ENCODE results near the gene FBXL17. TPM values are rescaled to one million over a fixed set of nuclear protein-coding genes. Genes with fewer than 3 reads are reported as not detected.

FBXL17 gene
- total RNA-seq, 1 experiment from 2014 or later, result 8.8 TPM

DNA sequence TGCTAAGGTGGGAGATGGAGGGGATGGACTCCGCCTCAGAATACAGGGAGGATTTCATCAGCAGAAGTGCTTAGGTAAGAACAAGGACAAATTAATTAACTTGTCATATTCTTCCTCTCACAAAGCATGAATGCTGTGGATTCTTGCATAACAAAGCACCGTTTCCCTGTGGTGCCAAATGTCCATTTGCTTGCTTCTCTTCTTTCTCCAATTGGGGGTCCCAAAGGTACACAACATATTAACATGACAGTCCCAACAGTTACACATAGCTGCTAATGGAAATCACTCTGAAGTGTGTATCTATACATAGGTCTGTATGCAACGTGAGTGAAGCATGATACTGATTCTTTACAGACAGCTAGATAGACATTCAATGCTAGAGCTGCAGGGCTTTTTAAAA lies 564.5 kb downstream of the FBXL17 start:
- Histone ChIP-seq H3K27ac (ENCODE audit: low read length) (no peak overlapping the region), H3K79me2 (ENCODE audit: low read length) (no peaks in the 10 kb centered on the region), H3K9me3 (ENCODE audit: low read length) (no peaks in the 10 kb centered on the region), H3K9me2 (replicated peaks; ENCODE audit: low read length) (no peaks in the 10 kb centered on the region), H2AFZ (ENCODE audit: low read length) (no peak overlapping the region), H3K4me3 (ENCODE audit: low read length) (no peak overlapping the region), H3K27me3 (ENCODE audit: low read length) (no peaks in the 10 kb centered on the region), H3F3A (ENCODE audit: low read length, unreplicated experiment) (no peaks in the 10 kb centered on the region), H3K4me1 (ENCODE audit: insufficient read depth, low read length) (no peaks in the 10 kb centered on the region), H4K20me1 (ENCODE audit: low read length) (no peaks in the 10 kb centered on the region), H3K36me3 (ENCODE audit: low read depth, low read length) (no peaks in the 10 kb centered on the region), H3K9ac (ENCODE audit: low read length) (no peak overlapping the region), H3K4me2 (ENCODE audit: low read length) (no peak overlapping the region)
- ATAC-seq (no peak), DNase-seq (no peak)
- CTCF ChIA-PET, result no interaction called here
- TF ChIP-seq EZH2phosphoT487 (IDR thresholded peaks at IDR 0.05; ENCODE audit: borderline replicate concordance, low read length), result no peak
- TF ChIP-seq EZH2 (IDR thresholded peaks at IDR 0.05; ENCODE audit: low read length, unreplicated experiment), result no peak
- TF ChIP-seq, protein P1, sequence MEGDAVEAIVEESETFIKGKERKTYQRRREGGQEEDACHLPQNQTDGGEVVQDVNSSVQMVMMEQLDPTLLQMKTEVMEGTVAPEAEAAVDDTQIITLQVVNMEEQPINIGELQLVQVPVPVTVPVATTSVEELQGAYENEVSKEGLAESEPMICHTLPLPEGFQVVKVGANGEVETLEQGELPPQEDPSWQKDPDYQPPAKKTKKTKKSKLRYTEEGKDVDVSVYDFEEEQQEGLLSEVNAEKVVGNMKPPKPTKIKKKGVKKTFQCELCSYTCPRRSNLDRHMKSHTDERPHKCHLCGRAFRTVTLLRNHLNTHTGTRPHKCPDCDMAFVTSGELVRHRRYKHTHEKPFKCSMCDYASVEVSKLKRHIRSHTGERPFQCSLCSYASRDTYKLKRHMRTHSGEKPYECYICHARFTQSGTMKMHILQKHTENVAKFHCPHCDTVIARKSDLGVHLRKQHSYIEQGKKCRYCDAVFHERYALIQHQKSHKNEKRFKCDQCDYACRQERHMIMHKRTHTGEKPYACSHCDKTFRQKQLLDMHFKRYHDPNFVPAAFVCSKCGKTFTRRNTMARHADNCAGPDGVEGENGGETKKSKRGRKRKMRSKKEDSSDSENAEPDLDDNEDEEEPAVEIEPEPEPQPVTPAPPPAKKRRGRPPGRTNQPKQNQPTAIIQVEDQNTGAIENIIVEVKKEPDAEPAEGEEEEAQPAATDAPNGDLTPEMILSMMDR (conservative IDR thresholded peaks at IDR 0.05; ENCODE audit: low read depth, low read length), result no peak
- POLR2A ChIA-PET (ENCODE audit: unreplicated experiment), result no interaction called here
- no TSS peak for BruUV-seq (replicated peaks)
- intact Hi-C loops (cut with micrococcal nuclease), result no loop called here

DNA sequence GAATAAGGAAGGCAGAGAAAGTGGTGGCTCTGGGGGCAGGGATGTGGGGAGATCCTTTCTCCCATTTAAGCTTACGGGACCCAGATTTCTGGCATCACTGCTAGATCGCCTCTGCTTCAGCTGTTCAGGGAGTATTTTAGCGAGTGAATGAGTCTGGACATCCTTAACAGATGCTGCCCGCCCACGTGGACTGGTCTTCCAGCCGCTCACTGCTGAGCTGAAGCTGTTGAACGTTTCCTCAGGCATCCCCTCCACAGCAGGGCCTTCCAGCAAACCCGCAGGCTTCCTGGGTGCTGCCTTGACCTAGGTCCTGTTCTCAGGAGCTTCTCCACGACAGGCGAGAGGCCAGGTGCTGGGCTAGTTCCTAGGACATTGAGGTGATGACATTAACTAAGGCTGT lies 566.8 kb downstream of the FBXL17 start:
- intact Hi-C loops (cut with micrococcal nuclease), result no loop called here
- H3K9me3 ChIP-seq (ENCODE audit: low read length), result no peaks in the 10 kb centered on the region
- POLR2A ChIA-PET (ENCODE audit: unreplicated experiment), result no interaction called here
- H3K4me2 ChIP-seq (ENCODE audit: low read length), result no peak overlapping the region
- no peaks in the 10 kb centered on the region for H3K27me3 ChIP-seq (ENCODE audit: low read length)
- no peak for DNase-seq
- H3K4me3 ChIP-seq (ENCODE audit: low read length), result no peak overlapping the region
- H3K9ac ChIP-seq (ENCODE audit: low read length), result no peak overlapping the region
- BruUV-seq (replicated peaks), result no TSS peak
- no peak for ATAC-seq
- H3F3A ChIP-seq (ENCODE audit: low read length, unreplicated experiment), result no peaks in the 10 kb centered on the region
- no peaks in the 10 kb centered on the region for H4K20me1 ChIP-seq (ENCODE audit: low read length)
- H3K9me2 ChIP-seq (replicated peaks; ENCODE audit: low read length), result no peaks in the 10 kb centered on the region
- CTCF ChIA-PET, result no interaction called here
- no peak overlapping the region for H2AFZ ChIP-seq (ENCODE audit: low read length)
- H3K79me2 ChIP-seq (ENCODE audit: low read length), result no peaks in the 10 kb centered on the region
- no peaks in the 10 kb centered on the region for H3K4me1 ChIP-seq (ENCODE audit: insufficient read depth, low read length)
- no peak overlapping the region for H3K27ac ChIP-seq (ENCODE audit: low read length)
- H3K36me3 ChIP-seq (ENCODE audit: low read depth, low read length), result no peaks in the 10 kb centered on the region
- TF ChIP-seq, protein P1 (conservative IDR thresholded peaks at IDR 0.05; ENCODE audit: low read depth, low read length), result no peak
- no peak for TF ChIP-seq EZH2phosphoT487 (IDR thresholded peaks at IDR 0.05; ENCODE audit: borderline replicate concordance, low read length)
- no peak for TF ChIP-seq EZH2 (IDR thresholded peaks at IDR 0.05; ENCODE audit: low read length, unreplicated experiment)

GRCh38 chr5:107814183-107814827 lies 567.6 kb downstream of the FBXL17 start:
- TF ChIP-seq, protein P1 (conservative IDR thresholded peaks at IDR 0.05; ENCODE audit: low read depth, low read length), result no peak
- TF ChIP-seq EZH2 (IDR thresholded peaks at IDR 0.05; ENCODE audit: low read length, unreplicated experiment) (no peak), EZH2phosphoT487 (IDR thresholded peaks at IDR 0.05; ENCODE audit: borderline replicate concordance, low read length) (no peak)
- Histone ChIP-seq H3K27ac (ENCODE audit: low read length) (no peak overlapping the region), H3K9me2 (replicated peaks; ENCODE audit: low read length) (no peaks in the 10 kb centered on the region), H3K9ac (ENCODE audit: low read length) (no peak overlapping the region), H3K4me2 (ENCODE audit: low read length) (no peak overlapping the region), H3K27me3 (ENCODE audit: low read length) (no peaks in the 10 kb centered on the region), H3K36me3 (ENCODE audit: low read depth, low read length) (no peaks in the 10 kb centered on the region), H3K9me3 (ENCODE audit: low read length) (no peaks in the 10 kb centered on the region), H4K20me1 (ENCODE audit: low read length) (no peaks in the 10 kb centered on the region), H3K79me2 (ENCODE audit: low read length) (no peaks in the 10 kb centered on the region), H3K4me3 (ENCODE audit: low read length) (no peak overlapping the region), H3F3A (ENCODE audit: low read length, unreplicated experiment) (no peaks in the 10 kb centered on the region), H2AFZ (ENCODE audit: low read length) (no peak overlapping the region), H3K4me1 (ENCODE audit: insufficient read depth, low read length) (peaks cover 7% of the 10 kb centered on the region)
- DNase-seq (no peak), ATAC-seq (no peak)
- POLR2A ChIA-PET (ENCODE audit: unreplicated experiment), result no interaction called here
- CTCF ChIA-PET, result no interaction called here
- BruUV-seq (replicated peaks), result no TSS peak
- intact Hi-C loops (cut with micrococcal nuclease), result no loop called here
